T-helper 9 cell (primary cell): ENCODE data around the gene SEMA4D.
"Not testable (repeated sequence)": the region's sequence is repeated elsewhere in the genome, so short reads cannot be mapped to it uniquely, and the experiment has no call there.

Source experiments
- DNase-seq: peaks from one replicate; pipeline ENCODE4 v3.0.0-alpha.2; 2020

SEMA4D gene

DNA sequence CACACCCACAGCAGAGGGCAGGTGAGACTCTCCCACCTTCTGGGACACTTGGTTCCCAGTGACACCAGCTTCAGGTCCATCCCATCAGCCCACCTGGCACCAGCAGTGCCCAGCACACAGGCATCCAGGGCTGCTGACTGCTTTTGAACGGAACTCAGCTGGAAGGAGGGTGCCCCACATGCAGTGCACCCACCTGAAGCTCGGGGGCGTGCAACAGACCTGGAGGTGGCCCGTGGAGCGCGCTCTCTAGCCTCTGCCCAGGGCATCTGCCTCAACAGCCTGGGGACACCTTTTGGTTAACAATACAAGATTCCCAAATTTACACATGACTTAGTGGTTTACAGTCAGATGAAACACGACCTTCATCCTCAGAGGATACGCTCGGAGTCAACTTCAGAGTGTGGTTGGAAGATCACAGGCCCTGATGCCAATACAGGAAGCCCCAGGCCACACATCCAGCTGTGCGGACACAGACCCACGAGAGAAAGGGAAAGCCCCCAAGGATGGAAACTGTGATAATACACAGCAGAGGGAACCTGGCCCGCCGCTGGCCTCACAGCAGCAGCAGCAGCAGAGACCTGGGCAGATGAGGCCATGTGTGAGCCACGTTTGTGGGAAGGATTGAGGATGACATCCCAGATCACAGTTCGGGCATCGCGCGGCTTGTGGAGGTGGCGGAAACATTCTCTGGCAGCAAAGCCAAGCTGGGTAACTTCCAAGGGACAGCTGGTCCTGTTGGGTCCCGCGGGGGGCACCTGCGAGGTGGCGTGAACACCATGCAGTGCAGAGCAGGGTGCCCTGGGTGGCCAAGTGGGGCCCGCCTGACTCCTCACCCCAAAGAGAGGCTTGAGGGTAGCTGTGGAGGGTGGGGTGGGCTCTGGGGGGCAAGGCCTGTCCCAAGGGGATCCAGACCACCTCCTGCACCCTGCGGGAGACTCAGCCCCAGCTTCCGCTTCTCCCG, 115.6 kb downstream of the SEMA4D start:
- DNase-seq: no peak

DNA sequence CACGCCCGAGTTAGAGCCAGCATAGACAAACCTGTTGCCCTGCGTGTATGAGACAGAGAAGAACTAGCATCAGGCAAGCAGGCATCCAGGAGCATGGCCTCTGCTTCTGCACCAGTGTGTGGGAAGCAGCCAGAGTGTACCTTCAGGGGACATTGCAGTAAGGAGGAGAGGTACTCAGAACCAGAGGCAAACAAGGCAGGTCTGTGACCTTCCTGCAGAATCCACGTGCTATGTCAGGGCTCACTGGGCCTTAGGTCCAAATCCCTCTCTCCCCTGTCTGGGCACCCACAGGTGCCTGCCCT, 116.7 kb downstream of the SEMA4D start:
- no peak for DNase-seq

DNA sequence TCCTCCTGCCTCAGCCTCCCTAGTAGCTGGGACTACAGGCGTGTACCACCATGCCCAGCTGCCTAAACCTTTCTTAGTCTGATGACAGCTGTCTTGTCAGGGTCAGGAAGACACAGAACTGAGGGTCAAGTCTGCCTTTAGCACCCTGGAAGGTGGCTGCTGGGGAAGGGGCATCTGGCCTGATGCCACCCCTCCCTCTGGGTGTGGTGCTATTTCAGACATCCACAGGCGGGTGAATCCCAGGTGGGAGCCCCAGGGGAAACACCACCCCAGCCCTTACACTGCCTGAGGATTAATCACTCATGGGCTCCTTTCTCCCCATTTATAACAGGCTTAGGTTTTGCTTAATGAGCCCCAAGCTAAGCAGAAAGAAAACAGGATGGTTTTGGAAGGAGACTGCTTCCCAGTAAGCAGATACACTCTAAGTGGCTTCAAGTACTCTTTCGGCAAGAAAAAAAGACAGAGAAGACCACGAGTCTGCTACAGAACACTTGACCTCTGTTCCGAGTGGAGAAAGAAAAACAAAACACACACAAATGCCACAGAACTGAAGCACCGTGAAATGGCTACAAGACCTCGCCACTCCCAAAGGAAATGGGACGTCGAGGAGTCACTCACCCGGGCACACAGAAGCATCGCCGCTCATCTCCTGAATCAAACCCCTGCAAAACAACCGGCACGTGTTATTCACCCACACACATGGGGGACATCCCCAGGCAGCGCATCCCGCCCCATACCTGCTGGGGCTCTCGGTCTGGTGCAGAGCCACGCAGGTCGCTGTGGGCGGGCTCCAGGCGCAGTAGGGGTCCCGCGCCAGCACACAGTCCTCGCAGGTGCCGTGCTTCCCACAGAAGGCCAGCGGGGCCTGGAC, 117.2 kb downstream of the SEMA4D start:
- no peak for DNase-seq

DNA sequence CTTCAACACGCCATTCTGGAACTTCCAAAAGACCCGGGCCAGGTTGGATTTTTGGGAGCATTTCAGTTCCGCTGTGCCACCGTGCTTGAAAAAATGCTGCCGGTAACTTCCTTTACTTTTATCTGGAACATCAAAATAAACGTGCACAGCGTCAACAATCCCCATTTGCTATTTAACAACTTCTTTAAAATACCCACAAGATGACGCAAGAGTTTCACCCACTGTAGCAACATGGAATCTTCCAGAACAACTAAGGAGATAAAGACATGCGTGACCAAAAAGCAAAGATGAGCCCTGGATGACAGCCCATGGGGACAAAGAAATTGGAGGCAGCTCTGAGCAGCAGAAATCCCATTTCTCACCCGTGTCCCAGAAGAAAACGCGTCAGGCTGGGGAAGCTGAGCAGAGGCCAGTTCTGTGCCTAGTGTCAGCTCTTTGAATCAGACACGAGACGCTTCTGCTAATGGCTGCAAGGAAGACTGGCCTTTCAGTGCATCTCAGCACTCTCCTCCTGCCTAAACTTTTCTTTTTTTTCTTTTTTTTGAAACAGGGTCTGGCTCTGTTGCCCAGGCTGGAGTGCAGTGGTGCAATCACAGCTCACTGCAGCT, 118.3 kb downstream of the SEMA4D start:
- DNase-seq: no peak

DNA sequence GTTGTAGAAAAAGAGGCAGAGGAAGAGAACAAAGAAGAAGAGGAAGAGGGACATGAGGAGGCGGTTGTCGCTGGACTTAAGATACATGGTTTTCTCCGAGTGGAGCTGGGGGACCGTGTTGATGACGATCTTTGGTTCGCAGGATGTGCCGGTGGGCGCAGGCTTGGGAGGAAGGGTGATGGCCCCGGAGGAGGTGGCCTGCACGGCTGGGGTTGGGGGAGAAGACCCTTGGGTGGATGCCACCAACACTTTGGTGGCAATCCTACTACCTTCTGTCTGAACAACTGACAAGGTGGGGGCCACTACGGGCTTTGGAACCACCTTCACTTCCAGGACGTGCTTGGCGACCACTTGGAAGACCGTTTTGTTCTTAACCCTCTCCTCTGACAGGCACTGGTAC, 118.9 kb downstream of the SEMA4D start:
- no peak for DNase-seq

DNA sequence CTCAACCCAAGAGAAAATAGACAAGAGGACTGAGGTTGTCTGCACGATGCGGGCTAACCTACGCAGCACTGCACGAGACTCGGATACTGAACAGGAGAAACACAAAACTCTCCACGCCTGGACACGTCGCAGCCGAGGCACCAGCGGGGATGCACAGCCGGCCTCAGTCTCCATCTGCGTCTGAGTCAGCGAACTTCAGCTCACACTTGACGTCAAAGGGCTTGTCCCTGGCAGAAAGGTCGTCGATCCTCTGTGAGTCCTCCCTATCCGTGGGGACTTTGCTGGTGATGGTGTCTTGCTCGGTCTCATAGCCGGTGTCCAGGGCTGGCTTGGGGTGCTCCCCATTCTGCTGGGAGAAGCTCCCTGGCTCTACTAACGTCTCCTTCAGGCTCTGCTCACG, 119.4 kb downstream of the SEMA4D start:
- no peak for DNase-seq

DNA sequence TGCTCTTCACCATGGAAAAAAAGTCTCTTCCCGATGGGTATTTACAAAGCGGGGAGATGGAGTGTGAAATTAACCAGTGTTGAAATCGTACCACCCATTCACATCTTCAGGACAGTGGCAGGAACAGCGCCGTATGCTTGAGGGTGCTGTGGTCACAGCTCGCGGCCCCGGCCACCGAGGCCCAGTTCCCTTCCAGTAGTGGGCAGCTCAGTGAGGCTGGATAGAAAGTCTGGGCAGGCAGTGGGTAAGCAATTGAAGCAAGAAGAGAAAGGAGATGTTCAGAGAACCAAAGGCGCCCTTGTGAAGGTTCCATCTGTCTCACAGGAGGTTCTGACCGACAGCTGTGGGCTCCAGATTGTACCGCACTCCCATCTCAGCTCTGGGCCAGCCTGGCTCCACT, 120.5 kb downstream of the SEMA4D start:
- DNase-seq: no peak

DNA sequence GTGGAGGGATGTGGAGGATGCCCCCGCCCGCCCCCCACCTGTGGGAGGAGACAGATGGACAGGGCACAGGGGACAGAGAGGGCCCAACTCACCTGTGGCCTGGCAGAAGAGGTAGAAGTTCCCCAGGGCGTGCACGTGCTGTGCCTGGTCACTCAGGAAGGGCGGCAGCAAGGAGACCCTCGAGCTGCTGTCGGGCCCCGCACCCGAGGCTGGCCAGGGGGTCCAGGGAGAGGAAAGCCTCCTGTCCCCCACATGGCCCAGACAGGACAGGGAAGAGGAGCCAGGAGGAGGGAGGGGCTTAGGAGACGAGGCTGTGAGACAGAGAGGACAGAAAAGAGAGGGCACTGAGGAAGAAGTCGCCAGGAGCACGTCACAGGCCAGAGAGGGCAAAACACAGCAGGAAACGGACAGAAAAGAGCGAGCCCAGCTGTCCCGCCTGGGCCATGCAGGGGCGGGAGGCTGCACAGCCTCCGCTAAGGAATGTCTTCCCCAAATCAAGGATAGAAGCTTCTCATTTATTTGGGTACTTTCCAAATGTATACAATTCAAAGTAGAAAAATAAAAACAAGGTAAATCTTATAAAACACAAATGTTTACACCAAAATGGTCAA, 121.1 kb downstream of the SEMA4D start:
- no peak for DNase-seq

DNA sequence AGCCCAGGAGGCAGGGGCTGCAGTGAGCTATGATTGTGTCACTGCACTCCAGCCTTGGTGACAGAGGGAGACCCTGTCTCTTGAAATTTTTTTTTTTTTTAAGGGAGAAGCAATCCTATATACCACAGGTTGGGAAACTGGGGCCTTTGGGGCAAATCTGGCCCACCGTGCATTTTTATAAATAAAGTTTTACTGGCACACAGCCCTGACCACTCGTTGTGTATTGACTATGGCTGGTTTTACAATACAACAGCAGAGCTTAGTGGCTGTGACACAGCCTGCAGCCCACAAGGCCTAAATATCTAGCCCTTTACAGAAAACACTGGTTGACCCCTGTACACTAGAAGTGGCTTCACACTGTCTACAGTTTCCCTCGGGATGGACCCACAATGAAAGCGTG, 121.6 kb downstream of the SEMA4D start:
- DNase-seq: no peak

DNA sequence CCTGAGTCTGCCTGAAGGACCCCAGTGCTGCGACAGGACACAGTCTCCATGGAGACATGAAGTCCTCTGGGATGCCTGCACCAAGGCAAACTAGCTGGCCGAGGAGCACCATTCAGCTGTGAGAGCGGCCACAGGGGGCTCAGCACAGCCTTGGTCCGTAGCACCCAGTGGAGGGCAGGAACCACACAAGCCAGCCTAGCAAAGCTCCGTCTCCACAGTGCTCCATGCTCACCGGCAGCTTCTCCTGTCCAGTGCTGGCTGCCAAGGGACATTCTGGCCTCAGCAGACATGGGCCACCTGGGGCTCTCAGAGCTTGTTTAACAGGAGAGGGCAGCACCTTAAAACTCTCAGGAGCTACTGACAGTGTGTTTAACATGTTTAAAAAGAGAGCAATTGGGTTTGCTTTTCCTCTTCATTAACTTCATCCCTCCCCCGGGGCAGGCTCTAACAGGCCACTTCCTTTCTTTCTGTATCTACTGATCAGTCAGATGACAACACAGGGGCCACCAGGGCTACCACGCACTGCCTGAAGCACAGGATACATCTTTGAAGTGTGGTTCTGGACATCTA, 122.6 kb downstream of the SEMA4D start:
- DNase-seq: no peak

DNA sequence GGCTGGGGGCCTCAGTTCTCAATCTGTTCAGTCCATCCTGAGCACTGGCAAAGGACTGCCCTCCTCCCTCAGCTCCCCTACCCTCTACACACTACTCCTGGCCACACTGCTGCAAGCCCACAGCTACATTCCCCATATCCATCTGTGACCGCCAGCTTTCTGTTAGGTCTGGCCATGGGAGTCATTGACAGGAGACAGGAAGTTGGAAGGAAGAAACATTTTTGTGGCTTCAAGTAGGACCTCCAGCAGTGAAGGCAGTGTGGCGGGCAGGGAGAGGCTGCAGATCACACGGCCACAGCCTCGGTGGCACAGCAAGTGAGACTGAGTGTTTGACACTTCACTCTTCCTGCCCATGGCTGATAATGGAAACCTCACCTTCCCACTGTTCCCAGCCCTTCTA, 123.7 kb downstream of the SEMA4D start:
- no peak for DNase-seq

DNA sequence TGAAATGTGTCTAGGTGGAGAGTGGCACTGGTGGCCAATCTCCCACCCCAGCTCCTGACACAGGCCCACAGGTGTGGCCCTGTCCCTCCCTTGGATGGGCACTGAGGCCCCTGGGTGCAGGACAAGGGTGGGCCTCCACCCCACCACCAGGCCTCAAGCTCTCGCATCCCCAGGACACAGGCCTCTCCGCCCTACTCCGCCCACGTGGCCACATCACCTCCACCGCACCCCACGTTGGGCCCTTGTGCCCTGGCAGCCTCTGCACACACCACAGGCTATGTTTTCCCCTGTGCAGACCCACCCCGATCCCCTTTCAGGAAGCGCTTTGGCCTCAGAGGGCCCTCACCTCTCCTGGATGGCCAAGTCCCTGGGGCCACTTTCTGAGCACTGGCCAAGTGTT, 124.9 kb downstream of the SEMA4D start:
- DNase-seq: no peak

DNA sequence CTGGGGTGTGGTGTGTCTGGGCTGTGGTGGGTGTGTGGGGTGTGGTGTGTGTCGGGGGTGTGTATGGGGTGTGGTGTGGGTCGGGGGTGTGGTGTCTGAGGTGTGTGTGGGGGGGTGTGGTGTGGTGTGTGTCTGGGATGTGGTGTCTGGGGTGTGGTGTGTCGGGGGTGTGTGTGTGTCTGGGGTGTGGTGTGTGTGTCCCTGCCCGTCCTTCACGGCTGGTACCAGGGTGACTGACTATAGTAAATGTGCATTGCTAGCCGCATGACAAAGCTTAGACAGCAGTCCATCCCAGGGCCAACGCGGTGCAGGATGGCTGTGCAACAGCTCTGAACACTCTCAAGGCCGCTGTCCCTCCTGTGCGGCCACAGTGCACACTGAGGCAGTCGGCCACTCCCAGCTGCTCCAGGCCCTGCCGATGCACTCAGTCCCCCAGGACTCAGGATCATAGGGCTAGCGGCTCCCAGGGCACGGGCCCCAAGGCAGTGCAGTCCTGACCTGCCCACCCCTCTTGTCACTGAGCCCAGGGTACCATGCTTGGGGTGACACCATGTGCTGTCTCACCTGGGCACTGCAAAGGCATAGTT, 125.6 kb downstream of the SEMA4D start:
- peak; percentile 25 for DNase-seq

DNA sequence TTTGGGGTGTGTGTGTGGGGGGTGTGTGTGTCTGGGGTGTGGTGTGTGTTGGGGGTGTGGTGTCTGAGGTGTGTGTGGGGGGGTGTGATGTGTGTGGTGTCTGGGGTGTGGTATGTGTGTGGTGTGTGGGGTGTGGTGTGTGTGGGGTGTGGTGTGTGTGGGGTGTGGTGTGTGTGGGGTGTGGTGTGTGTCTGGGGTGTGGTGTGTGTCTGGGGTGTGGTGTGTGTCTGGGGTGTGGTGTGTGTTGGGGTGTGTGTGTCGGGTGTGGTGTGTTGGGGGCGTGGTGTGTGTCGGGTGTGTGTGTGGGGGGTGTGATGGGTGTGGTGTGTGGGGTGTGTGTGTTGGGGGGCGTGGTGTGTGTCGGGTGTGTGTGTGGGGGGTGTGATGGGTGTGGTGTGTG, 126.1 kb downstream of the SEMA4D start:
- DNase-seq: not testable (repeated sequence)

DNA sequence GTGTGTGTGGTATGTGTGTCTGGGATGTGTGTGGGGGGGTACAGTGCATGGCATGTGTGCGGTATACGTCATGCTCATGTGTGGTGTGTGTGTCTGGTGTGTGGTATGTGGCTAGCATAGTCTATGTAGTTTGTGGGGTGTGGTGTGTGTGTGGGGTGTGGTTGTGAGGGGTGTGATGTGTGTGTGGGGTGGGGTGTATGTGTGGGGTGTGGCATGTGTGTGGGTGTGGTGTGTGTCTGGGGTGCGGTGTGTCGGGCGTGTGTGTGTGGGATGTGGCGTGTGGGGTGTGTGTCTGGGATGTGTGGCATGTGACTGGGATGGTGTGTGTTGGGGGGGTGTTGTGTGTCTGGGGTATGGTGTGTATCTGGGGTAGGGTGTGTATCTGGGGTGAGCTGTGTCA, 127.3 kb downstream of the SEMA4D start:
- no peak for DNase-seq

DNA sequence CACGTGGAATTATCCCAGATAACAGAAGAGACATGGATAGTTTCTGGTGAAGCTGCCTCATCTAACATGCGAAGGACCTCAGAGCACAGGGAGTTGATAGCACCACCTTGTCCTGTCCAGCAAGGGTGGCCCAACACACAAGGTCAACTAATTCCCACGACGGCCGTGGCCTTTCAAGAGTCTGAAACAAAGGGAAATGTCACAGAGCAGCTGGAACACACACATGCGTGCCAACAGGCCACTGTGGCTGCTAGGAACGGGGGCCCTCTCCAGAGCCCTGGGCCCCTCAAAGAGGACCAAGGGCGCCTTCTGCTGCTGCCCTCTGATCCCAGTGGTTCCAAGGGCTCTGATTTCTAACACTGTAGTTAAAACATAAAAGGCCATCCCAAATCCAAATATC, 128.9 kb downstream of the SEMA4D start:
- no peak for DNase-seq

DNA sequence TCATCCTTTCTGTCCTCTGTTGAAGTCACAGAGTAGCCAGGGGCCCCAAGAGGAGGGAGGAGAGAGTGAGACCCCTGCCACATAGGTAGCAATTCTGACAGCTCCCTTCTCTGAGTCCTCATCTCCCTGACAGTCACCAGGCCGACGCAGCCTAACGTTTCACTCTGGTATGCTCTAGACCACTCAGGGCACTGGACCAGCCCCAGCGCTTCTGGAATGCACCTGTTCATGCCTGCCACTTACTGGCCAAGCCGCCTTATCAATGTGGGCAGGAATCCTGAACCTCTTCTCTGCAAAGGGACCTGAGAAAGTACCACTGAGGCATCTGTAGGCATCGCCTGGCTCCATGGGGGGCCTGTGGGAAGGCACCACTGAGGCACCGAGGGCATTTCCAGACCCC, 129.4 kb downstream of the SEMA4D start:
- DNase-seq: no peak

DNA sequence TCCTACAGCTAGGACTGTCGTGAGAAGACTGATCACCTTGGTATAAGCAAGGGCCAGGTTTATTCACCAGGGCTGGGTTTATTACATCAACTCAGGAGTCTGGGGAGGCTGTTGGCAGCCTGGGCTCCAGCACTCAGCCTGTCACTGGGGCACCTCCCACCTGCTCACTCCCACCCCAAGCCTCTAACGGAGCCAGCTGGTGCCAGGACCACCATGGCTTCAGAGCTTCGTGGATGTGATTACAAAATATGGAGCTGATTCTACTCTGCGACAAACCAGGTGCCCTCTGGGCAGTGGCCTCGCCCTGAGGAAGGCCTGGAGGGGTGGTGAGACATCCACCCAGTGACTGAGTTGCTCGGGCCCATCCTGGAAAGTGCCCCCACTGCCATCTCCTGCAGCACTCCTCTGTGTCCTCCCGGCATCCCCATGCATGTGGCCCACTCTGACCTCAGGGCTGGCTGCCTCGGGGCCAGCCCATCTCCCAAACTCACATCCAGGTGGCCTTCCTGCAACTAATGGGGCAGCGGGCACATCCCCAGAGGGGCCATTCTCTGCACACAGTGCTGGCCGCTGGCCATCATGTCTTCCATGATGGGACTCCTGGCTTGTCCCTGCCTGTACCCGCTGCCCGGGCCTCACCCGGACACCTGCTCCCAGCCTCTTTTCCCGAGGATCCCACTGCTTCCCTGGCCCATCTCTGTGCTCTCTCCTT, 130.0 kb downstream of the SEMA4D start:
- DNase-seq: no peak

DNA sequence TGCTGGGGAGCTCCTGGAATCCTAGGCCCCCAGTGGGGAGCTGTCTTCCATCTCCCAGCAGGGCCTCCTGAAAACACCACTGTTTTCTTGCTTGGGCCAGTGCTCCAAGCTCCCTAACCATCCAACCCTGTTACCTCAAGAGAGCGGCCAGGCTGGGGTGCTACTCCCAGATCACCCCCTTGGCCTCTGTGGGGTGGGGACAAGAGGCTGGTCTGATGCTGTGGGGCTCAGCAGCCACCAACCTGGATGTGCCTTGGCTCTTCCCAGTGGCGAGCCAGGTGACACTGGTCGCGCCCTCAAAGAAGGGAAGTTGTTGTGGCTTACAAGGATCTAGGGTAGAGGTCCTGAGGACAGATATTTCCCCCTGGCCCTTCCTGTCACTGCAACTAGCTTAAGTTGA, 130.6 kb downstream of the SEMA4D start:
- DNase-seq: no peak

DNA sequence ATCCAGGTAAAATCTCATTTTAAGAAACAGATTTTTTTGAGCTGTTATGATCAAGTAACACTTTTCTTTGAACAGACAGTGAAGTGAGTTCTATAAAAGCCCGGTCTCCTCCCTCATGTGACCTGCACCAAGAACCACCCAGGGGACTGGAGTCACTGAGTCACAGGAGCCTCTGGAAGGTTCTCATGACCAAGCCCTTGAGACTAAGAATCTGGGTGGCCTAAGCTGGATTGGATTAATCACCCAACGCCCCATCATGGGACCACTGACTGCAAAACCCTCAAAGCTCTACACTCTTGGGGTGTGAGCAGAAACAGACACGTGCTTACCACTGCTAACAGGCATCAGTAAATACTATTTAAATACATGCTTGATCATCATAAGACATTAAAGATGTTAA, 131.2 kb downstream of the SEMA4D start:
- DNase-seq: no peak

DNA sequence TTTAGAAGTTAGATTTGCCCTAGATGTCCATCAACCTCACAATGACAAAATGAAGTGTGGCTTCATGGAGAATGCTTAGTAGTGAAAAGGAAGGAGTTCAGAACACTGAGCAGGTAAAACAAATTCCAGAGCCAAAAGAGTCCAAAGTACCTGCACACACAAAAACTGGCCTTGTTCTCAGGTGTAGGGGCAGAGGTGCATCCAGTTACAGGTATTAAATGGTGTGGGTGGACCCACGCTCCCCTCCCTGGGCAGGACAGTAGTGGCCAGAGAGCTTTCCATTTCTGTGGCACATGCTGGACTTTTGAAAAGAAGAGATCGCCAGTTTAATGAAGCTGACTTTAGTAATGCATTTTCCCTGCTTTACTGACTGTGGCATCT, 132.4 kb downstream of the SEMA4D start:
- DNase-seq: no peak
